AG10803 (cell line): Measurements from ENCODE around the gene PIEZO1.

Experiments used
- DNase-seq: peaks from one replicate; pipeline ENCODE4 v3.0.0; 2010; ENCODE audit warnings: low read depth
- H3K4me3 ChIP-seq: 2 replicates; pipeline ENCODE4 v1.5.1; 2011; ENCODE audit warnings: mild to moderate bottlenecking, low read length, control low read depth
- TF ChIP-seq, protein P1 (sequence below): conservative IDR thresholded peaks from 2 replicates; pipeline ENCODE4 v1.5.1; 2011; ENCODE audit warnings: mild to moderate bottlenecking, low read length, control low read depth, inconsistent platforms

Gene PIEZO1

GRCh38 chr16:88810166-88810911 lies 25.3 kb upstream of the PIEZO1 start:
- TF ChIP-seq, protein P1, sequence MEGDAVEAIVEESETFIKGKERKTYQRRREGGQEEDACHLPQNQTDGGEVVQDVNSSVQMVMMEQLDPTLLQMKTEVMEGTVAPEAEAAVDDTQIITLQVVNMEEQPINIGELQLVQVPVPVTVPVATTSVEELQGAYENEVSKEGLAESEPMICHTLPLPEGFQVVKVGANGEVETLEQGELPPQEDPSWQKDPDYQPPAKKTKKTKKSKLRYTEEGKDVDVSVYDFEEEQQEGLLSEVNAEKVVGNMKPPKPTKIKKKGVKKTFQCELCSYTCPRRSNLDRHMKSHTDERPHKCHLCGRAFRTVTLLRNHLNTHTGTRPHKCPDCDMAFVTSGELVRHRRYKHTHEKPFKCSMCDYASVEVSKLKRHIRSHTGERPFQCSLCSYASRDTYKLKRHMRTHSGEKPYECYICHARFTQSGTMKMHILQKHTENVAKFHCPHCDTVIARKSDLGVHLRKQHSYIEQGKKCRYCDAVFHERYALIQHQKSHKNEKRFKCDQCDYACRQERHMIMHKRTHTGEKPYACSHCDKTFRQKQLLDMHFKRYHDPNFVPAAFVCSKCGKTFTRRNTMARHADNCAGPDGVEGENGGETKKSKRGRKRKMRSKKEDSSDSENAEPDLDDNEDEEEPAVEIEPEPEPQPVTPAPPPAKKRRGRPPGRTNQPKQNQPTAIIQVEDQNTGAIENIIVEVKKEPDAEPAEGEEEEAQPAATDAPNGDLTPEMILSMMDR: no peak
- DNase-seq: no peak
- H3K4me3 ChIP-seq: peak overlapping the region; percentile 74

GRCh38 chr16:88809676-88810165 lies 24.7 kb upstream of the PIEZO1 start:
- no peak for DNase-seq
- TF ChIP-seq, protein P1: no peak
- H3K4me3 ChIP-seq: no peak overlapping the region

DNA sequence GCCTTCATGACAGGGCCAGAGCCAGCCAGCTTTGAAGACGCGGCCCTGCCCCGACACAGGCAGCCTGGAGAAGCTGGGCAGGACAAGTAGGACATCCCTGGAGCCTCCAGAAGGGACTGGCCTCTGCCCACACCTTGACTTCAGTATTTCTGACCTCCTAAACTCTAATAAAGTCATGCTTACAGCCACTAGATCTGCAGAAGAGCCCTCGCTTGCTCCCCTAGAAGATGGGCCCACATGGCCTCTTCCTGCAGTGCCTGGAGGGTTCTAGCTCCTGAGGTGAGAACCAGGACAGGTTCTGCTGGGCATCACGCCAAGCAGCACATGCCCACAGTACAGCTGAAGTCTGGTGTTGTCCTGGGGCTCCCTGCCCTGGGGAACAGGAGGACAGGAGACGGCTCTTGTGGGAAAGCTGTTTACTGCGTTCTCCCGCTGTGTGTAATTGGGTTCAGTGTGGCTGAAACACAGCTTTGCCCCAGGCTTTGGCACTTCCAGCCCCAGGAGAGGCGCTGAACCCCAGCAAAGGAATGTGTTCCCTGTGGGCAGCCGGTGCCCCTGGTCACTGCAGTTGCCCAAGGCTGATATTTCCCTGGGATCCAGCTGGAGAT lies 24.2 kb upstream of the PIEZO1 start:
- H3K4me3 ChIP-seq: no peak overlapping the region
- TF ChIP-seq, protein P1: no peak
- DNase-seq: no peak

GRCh38 chr16:88807626-88808453 lies 22.8 kb upstream of the PIEZO1 start:
- TF ChIP-seq, protein P1: no peak
- H3K4me3 ChIP-seq: no peak overlapping the region
- DNase-seq: no peak

GRCh38 chr16:88807142-88807625 lies 22.2 kb upstream of the PIEZO1 start:
- TF ChIP-seq, protein P1: no peak
- DNase-seq: no peak
- no peak overlapping the region for H3K4me3 ChIP-seq

DNA sequence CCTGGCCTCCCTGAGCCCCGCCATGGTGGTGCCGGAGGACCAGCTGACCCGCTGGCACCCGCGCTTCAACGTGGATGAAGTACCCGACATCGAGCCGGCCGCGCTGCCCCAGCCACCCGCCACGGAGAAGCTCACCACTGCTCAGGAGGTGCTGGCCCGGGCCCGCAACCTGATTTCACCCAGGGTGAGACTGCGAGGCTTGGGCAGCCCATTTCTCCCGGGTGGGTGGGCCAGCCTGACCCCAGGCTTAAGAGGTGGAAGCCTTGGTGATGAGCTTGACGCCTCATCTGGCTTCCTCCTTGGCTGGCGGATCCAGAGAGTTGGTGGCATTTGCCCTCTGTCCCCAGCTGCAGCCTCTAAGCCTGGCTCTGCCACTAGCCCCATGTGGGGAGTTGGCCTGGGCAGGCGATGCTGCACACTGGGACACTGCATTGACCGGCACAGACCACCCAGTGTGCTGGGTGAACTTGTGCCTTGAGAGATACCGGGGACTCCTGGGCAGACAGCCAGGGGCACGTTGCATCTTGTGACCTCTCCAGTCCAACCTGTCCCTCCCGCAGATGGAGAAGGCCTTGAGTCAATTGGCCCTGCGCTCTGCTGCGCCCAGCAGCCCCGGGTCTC lies 21.6 kb upstream of the PIEZO1 start:
- DNase-seq: no peak
- H3K4me3 ChIP-seq: no peak overlapping the region
- TF ChIP-seq, protein P1: no peak
